Fibroblast of villous mesenchyme (primary cell): ENCODE measurements around the gene SFXN5. TPM values are rescaled to one million over a fixed set of nuclear protein-coding genes. Genes with fewer than 3 reads are reported as not detected.
A peak's percentile ranks its signal among the peaks of the same experiment; 100 is the strongest.
"Not testable (repeated sequence)": the region's sequence is repeated elsewhere in the genome, so short reads cannot be mapped to it uniquely, and the experiment has no call there.

Experiments used
- DNase-seq: peaks from one replicate; pipeline ENCODE4 v3.0.0-alpha.2; 2010; ENCODE audit warnings: low read depth
- H3K4me3 ChIP-seq: 2 replicates; pipeline ENCODE4 v1.5.1; 2011; ENCODE audit warnings: low read depth, mild to moderate bottlenecking, low read length
- CTCF ChIP-seq: IDR thresholded peaks from 2 replicates; pipeline ENCODE4 v1.5.1; 2012; ENCODE audit warnings: low read depth, mild to moderate bottlenecking, low read length; ENCODE audit not compliant: insufficient read depth
- total RNA-seq: library from RNA; depleted of rRNA; stranded (reverse); fragments of >200 nt; gene quantifications from 2 replicates; pipeline ENCODE4 v1.2.3, GENCODE V29; 2012

Gene SFXN5
- total RNA-seq, 1 donor = 12.1 TPM

GRCh38 chr2:73069041-73069854 is 2.3 kb downstream of the SFXN5 start:
- TF ChIP-seq CTCF = no peak
- DNase-seq = peak; percentile 30
- peak overlapping the region; percentile 80 for H3K4me3 ChIP-seq

GRCh38 chr2:73068147-73068546 is 3.4 kb downstream of the SFXN5 start:
- TF ChIP-seq CTCF = no peak
- no peak overlapping the region for H3K4me3 ChIP-seq
- no peak for DNase-seq

- H3K4me3 ChIP-seq = no peak overlapping the region
- no peak for DNase-seq
- TF ChIP-seq CTCF = no peak
Measured at GRCh38 chr2:73067043-73067442, 4.5 kb downstream of the SFXN5 start.

- H3K4me3 ChIP-seq, DNase-seq: not testable (repeated sequence)
Measured at GRCh38 chr2:73065070-73065469, 6.4 kb downstream of the SFXN5 start.

GRCh38 chr2:73063909-73064875 is 7.3 kb downstream of the SFXN5 start:
- no peak overlapping the region for H3K4me3 ChIP-seq

GRCh38 chr2:73063472-73063871 is 8.0 kb downstream of the SFXN5 start:
- no peak for TF ChIP-seq CTCF
- H3K4me3 ChIP-seq = no peak overlapping the region
- DNase-seq = no peak

More at GRCh38 chr2:73063909-73064875, 7.3 kb downstream of the SFXN5 start:
- TF ChIP-seq CTCF = no peak
- DNase-seq = peak; percentile 72

GRCh38 chr2:73059106-73059505 is 12.4 kb downstream of the SFXN5 start:
- DNase-seq = no peak
- H3K4me3 ChIP-seq = no peak overlapping the region
- no peak for TF ChIP-seq CTCF
